Mesothelial cell of epicardium (in vitro differentiated cells): ENCODE results near the gene TMEM164. TPM values are rescaled to one million over a fixed set of nuclear protein-coding genes. Genes with fewer than 3 reads are reported as not detected.

Experiments
- DNase-seq, 2 experiments: peaks; one replicate each; pipeline ENCODE4 v3.0.0; 2021; ENCODE audit warnings: low spot score in 2 of 2; ENCODE audit not compliant: unreplicated experiment in 2 of 2
- H3K27ac Mint-ChIP-seq: 2 replicates; pipeline ENCODE4 v1.8.0; 2021; ENCODE audit warnings: mixed read lengths
- H3K27me3 Mint-ChIP-seq: 2 replicates; pipeline ENCODE4 v1.8.0; 2021; ENCODE audit warnings: low read depth, mixed read lengths
- H3K36me3 Mint-ChIP-seq: 2 replicates; pipeline ENCODE4 v1.8.0; 2021; ENCODE audit warnings: mixed read lengths
- H3K4me1 Mint-ChIP-seq: 2 replicates; pipeline ENCODE4 v1.8.0; 2021; ENCODE audit warnings: mixed read lengths
- H3K4me3 Mint-ChIP-seq: 2 replicates; pipeline ENCODE4 v1.8.0; 2021; ENCODE audit warnings: mild to moderate bottlenecking, moderate library complexity, mixed read lengths
- H3K9me3 Mint-ChIP-seq: 2 replicates; pipeline ENCODE4 v1.8.0; 2021; ENCODE audit warnings: mixed read lengths
- total RNA-seq: library from RNA; stranded (reverse); gene quantifications from 3 replicates; pipeline ENCODE4 v1.2.1, GENCODE V29; 2021
- TF ChIP-seq, protein P1 (sequence below): fragments of 200-600 bp; sonication (generic); IDR thresholded peaks from one replicate; pipeline ENCODE4 v1.5.0; 2021; ENCODE audit warnings: antibody characterized with exemption; ENCODE audit not compliant: unreplicated experiment

Gene TMEM164
- total RNA-seq, 1 donor from 2014 or later: 42.5 TPM

DNA sequence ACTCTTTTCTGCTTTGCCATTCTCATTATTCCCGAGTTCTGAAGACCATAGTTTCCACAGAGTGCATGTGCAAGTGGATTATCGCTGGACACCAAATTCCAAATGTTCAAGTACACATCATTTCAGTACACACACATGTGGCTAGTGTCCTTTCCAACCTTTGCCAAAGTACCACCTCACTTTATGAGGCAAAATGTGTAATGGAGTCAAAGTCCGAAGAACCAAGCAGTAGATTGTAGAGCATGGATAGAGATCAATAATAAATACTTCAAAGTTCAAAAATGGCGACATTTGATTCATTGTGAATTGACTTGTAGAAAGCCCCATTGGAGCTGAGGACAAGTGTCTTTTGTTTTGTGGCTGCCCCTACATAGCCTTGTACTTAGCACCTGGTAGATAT lies 115.6 kb downstream of the TMEM164 start:
- no peak for DNase-seq
- Mint-ChIP-seq H3K4me3 (no peak overlapping the region), H3K36me3 (peaks cover 2% of the 10 kb centered on the region), H3K9me3 (no peaks in the 10 kb centered on the region), H3K4me1 (peaks cover 4% of the 10 kb centered on the region), H3K27me3 (no peaks in the 10 kb centered on the region), H3K27ac (no peak overlapping the region)
- TF ChIP-seq, protein P1, sequence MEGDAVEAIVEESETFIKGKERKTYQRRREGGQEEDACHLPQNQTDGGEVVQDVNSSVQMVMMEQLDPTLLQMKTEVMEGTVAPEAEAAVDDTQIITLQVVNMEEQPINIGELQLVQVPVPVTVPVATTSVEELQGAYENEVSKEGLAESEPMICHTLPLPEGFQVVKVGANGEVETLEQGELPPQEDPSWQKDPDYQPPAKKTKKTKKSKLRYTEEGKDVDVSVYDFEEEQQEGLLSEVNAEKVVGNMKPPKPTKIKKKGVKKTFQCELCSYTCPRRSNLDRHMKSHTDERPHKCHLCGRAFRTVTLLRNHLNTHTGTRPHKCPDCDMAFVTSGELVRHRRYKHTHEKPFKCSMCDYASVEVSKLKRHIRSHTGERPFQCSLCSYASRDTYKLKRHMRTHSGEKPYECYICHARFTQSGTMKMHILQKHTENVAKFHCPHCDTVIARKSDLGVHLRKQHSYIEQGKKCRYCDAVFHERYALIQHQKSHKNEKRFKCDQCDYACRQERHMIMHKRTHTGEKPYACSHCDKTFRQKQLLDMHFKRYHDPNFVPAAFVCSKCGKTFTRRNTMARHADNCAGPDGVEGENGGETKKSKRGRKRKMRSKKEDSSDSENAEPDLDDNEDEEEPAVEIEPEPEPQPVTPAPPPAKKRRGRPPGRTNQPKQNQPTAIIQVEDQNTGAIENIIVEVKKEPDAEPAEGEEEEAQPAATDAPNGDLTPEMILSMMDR: no peak

DNA sequence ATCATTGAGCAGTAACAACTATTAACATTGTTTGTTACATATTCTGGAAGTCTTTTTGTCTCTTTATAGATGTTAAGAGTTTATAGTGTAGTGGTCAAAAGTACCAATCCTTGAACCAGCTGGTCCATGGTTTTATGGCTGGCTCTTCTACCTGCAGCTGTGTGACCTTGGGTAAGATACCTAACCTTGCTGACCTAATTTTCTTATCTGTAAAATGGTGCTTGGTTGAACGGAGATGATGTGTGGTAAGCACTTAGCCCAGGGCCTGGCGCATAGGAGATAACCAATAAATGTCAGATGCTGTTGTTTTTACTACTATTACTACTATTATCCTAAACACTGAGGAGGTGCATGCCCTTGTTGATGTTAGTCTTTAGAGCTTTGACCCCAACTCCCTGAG lies 116.6 kb downstream of the TMEM164 start:
- no peak overlapping the region for H3K4me3 Mint-ChIP-seq
- no peak for DNase-seq
- H3K36me3 Mint-ChIP-seq: peaks cover 2% of the 10 kb centered on the region
- no peaks in the 10 kb centered on the region for H3K9me3 Mint-ChIP-seq
- H3K27me3 Mint-ChIP-seq: no peaks in the 10 kb centered on the region
- no peak overlapping the region for H3K27ac Mint-ChIP-seq
- peaks cover 4% of the 10 kb centered on the region for H3K4me1 Mint-ChIP-seq
- TF ChIP-seq, protein P1: no peak

DNA sequence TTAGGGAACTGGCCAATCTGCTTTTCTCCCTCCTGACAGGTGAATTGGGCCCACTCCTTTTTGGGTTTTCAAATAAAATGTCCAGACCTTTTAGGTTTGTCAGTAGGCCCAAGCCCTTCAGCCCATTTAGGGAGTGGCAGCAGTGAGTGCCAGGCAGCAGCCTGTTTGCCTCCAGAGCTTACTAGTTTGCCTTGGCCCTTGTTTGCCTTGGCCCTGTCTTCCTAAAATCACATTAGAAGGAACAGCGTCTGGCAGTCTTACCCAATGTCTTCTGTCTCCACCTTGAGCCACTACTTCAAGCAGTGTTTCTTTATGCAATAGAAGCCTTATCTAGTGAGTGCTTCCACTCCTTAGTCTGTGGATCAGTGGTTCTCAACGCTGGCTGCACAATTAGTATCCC lies 117.1 kb downstream of the TMEM164 start:
- Mint-ChIP-seq H3K4me1 (peaks cover 4% of the 10 kb centered on the region), H3K36me3 (peaks cover 2% of the 10 kb centered on the region), H3K4me3 (no peak overlapping the region), H3K9me3 (no peaks in the 10 kb centered on the region), H3K27ac (no peak overlapping the region), H3K27me3 (no peaks in the 10 kb centered on the region)
- DNase-seq: no peak
- TF ChIP-seq, protein P1: no peak

DNA sequence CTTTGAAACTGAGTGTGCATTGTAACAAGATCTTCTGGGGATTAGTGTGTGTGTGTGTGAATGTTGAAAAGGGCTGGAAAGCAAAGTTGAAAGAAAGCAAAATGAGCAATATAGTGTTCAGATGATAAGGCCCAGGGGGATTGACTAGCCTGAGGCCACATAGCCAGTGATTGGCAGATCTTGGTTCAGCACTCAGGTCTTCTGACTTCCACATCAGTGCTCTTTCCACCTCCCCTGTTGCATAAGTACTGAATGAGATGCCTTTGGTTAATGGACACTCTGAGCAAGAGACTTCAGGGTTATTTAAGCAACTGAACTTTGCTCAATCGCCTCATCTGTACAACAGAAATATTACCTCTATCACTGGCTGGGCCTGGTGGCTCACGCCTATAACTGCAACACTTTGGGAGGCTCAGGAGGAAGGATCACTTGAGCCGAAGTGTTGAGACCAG lies 120.4 kb downstream of the TMEM164 start:
- Mint-ChIP-seq H3K4me3 (no peak overlapping the region), H3K4me1 (peaks cover 10% of the 10 kb centered on the region), H3K36me3 (peaks cover 2% of the 10 kb centered on the region), H3K27me3 (no peaks in the 10 kb centered on the region), H3K9me3 (no peaks in the 10 kb centered on the region), H3K27ac (no peak overlapping the region)
- TF ChIP-seq, protein P1: no peak
- no peak for DNase-seq

DNA sequence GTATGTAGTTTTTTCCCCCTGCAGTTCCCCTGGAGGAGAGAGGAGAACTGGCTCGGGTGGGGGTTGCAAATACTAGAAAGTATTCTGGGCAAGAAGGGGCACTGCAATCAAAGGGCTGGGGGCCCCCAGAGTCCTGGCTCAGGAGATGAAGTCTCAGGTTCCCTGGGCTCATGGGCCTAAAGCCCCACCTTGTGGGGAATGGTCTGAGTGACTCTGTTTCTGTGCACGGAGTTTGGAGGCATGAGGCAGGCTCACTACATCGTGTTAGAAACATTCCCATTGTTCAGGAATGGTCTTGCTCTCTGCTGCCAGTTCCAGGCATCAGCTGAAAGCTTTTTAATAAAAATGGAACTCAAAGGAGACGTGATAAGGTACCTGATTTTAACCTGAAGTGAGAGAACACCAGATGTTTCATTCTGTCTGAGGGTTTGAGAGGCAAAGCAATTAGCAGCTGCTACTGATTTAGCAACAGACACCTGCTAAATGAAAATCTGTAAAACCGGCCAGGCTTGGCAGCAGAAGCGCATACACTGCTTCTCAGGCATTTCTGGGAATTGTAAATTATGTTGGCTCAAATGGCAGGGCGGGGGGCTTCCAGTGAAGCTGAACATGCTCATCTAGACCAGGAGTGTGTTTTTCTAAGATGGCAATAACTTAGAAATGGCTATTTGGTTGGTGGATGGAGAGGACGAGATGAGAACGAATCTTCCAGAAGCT lies 122.7 kb downstream of the TMEM164 start:
- Mint-ChIP-seq H3K27me3 (no peaks in the 10 kb centered on the region), H3K4me1 (peaks cover 8% of the 10 kb centered on the region), H3K27ac (no peak overlapping the region), H3K36me3 (peaks cover 2% of the 10 kb centered on the region), H3K9me3 (peaks cover 4% of the 10 kb centered on the region), H3K4me3 (no peak overlapping the region)
- TF ChIP-seq, protein P1: no peak
- DNase-seq: no peak
